K562 (cell line): ENCODE data around the gene GINS2. TPM values are rescaled to one million over a fixed set of nuclear protein-coding genes. Genes with fewer than 3 reads are reported as not detected.

ENCODE experiments used
- ATAC-seq: fragments of 200-7000 bp; cut with Tn5 transposase; 3 replicates; pipeline ENCODE4 v1.9.1; 2020; ENCODE audit warnings: moderate library complexity
- BruUV-seq: library from RNA; stranded (reverse); fragments of 400-500 nt; replicated peaks from 2 replicates; lab custom pipeline; 2021; lab: Mats Ljungman, UMichigan
- CTCF ChIA-PET: fragments of 300-600 bp; formaldehyde crosslinking; extraction: SDS; loops from one replicate; lab custom pipeline; 2021; ENCODE audit warnings: low intra/inter-chr PET ratio; lab: Yijun Ruan, JAX
- POLR2A ChIA-PET: fragments of 300-600, 350-650 bp; sonication (Branson Sonifier 250); formaldehyde crosslinking; extraction: SDS; loops from one replicate; lab custom pipeline; 2021; ENCODE audit warnings: antibody characterized with exemption, inconsistent platforms; lab: Yijun Ruan, JAX
- DNase-seq, 4 experiments: peaks; one replicate each; pipeline versions ENCODE4 v3.0.0 to v3.0.0-alpha.2; 2011 to 2018; ENCODE audit warnings: low spot score in 3 of 4, mixed read lengths in 3 of 4; ENCODE audit errors: extremely low read depth in 1 of 4
- FAIRE-seq: peaks from 2 replicates; lab custom pipeline; 2011; peaks lifted over from hg19 to GRCh38; lab: Jason Lieb, UNC
- H2AFZ ChIP-seq: 2 replicates; pipeline ENCODE4 v1.6.0; 2011; ENCODE audit warnings: low read depth, low read length, control low read depth, inconsistent platforms
- H3K27ac ChIP-seq: fragments of 200-600 bp; 3 replicates; pipeline ENCODE4 v1.8.0; 2011; ENCODE audit warnings: low read depth, mild to moderate bottlenecking, control low read depth, inconsistent platforms, low read length, moderate library complexity, mixed read lengths; ENCODE audit errors: extremely low read depth
- H3K27me3 ChIP-seq, 2 experiments: fragments of 300-600 bp in 1 of 2; 2 replicates in 1 of 2; 3 replicates in 1 of 2; pipeline versions ENCODE4 v1.6.0 to v1.8.0; 2011; ENCODE audit warnings: inconsistent platforms in 2 of 2, low read length in 2 of 2, mild to moderate bottlenecking in 1 of 2, mixed read lengths in 1 of 2, moderate library complexity in 1 of 2; ENCODE audit not compliant: control insufficient read depth in 2 of 2, insufficient read depth in 2 of 2
- H3K36me3 ChIP-seq: fragments of 300-600 bp; 3 replicates; pipeline ENCODE4 v1.8.0; 2011; ENCODE audit warnings: mild to moderate bottlenecking, low read length, inconsistent platforms; ENCODE audit not compliant: control insufficient read depth, insufficient read depth
- H3K4me1 ChIP-seq, 2 experiments: fragments of 200-600 bp in 1 of 2; replicated peaks in 1 of 2; 2 replicates in 1 of 2; 3 replicates in 1 of 2; pipeline versions ENCODE4 v1.5.1 to v1.8.0; 2011; ENCODE audit warnings: inconsistent platforms in 2 of 2, low read length in 2 of 2, mild to moderate bottlenecking in 1 of 2, mixed read lengths in 1 of 2, moderate library complexity in 1 of 2; ENCODE audit not compliant: control insufficient read depth in 2 of 2, insufficient read depth in 2 of 2
- H3K4me2 ChIP-seq: 2 replicates; pipeline ENCODE4 v1.6.1; 2011; ENCODE audit warnings: low read length, control low read depth, inconsistent platforms, mixed read lengths; ENCODE audit not compliant: insufficient read depth
- H3K4me3 ChIP-seq: fragments of 200-600 bp; sonication (generic), shearing (Covaris generic); 2 replicates; pipeline ENCODE4 v1.5.1; 2016; ENCODE audit warnings: control low read depth, inconsistent platforms
- H3K79me2 ChIP-seq: fragments of 200-600 bp; 3 replicates; pipeline ENCODE4 v1.8.0; 2011; ENCODE audit warnings: low read length, inconsistent platforms; ENCODE audit not compliant: control insufficient read depth, insufficient read depth
- H3K9ac ChIP-seq, 2 experiments: 2 replicates each; pipeline versions ENCODE4 v1.6.0 to v1.6.1; 2011; ENCODE audit warnings: low read depth in 2 of 2, low read length in 2 of 2, control low read depth in 1 of 2, inconsistent platforms in 1 of 2, mild to moderate bottlenecking in 1 of 2, mixed read lengths in 1 of 2; ENCODE audit not compliant: insufficient read depth in 1 of 2
- H3K9me1 ChIP-seq: one replicate; pipeline ENCODE4 v1.6.0; 2011; ENCODE audit warnings: inconsistent platforms, mild to moderate bottlenecking, low read length, moderate library complexity; ENCODE audit not compliant: control insufficient read depth, insufficient read depth
- H3K9me3 ChIP-seq: replicated peaks from 2 replicates; pipeline ENCODE4 v1.5.1; 2011; ENCODE audit warnings: low read depth, low read length, inconsistent platforms; ENCODE audit not compliant: control insufficient read depth, insufficient read depth
- H4K20me1 ChIP-seq: replicated peaks from 2 replicates; pipeline ENCODE4 v1.6.1; 2011; ENCODE audit warnings: low read length, inconsistent platforms, mixed read lengths; ENCODE audit not compliant: control insufficient read depth, insufficient read depth
- CHD1 ChIP-seq: fragments of 200-600 bp; sonication (generic); IDR thresholded peaks from one replicate; pipeline ENCODE4 v1.6.1; 2012; ENCODE audit warnings: mild to moderate bottlenecking, moderate library complexity, low read length, inconsistent platforms
- FOXM1 ChIP-seq, 2 experiments: fragments of 450-650 bp in 1 of 2; sonication (generic) in 1 of 2; formaldehyde crosslinking in 1 of 2; IDR thresholded peaks; 2 replicates each; pipeline versions ENCODE4 v1.6.1 to v1.9.0; 2017 to 2022; ENCODE audit warnings: low read depth in 2 of 2, mild to moderate bottlenecking in 2 of 2, missing genetic modification reagents in 1 of 2, moderate library complexity in 1 of 2
- KLF1 ChIP-seq: fragments of 450-650 bp; IDR thresholded peaks from 2 replicates; pipeline ENCODE4 v1.6.1; 2016; ENCODE audit warnings: missing genetic modification characterization, missing compliant biosample characterization
- POLR2AphosphoS2 ChIP-seq: IDR thresholded peaks from 2 replicates; pipeline ENCODE4 v1.6.1; 2012; ENCODE audit warnings: low read length, improper control_type of control experiment
- POLR2G ChIP-seq: fragments of 200-400 bp; formaldehyde crosslinking; IDR thresholded peaks from 2 replicates; pipeline ENCODE4 v1.6.1; 2017; ENCODE audit warnings: low read depth, mild to moderate bottlenecking, antibody characterized with exemption, low read length, moderate library complexity
- PTBP1 ChIP-seq: fragments of 200-400 bp; formaldehyde crosslinking; IDR thresholded peaks from 2 replicates; pipeline ENCODE4 v1.6.1; 2017; ENCODE audit warnings: low read depth, low read length
- RBFOX2 ChIP-seq: fragments of 200-400 bp; formaldehyde crosslinking; IDR thresholded peaks from 2 replicates; pipeline ENCODE4 v1.6.1; 2017; ENCODE audit warnings: low read depth, mild to moderate bottlenecking, low read length, moderate library complexity
- RBM22 ChIP-seq: fragments of 200-400 bp; formaldehyde crosslinking; IDR thresholded peaks from 2 replicates; pipeline ENCODE4 v1.6.1; 2018; ENCODE audit warnings: low read length, low read depth; ENCODE audit not compliant: poor library complexity, severe bottlenecking
- ZNF121 ChIP-seq: sonication (generic); formaldehyde crosslinking; conservative IDR thresholded peaks from 2 replicates; pipeline ENCODE4 v1.8.0; 2022; ENCODE audit warnings: missing genetic modification reagents
- ZNF324 ChIP-seq: fragments of 250-450 bp; sonication (Bioruptor Pico); IDR thresholded peaks from 2 replicates; pipeline ENCODE4 v1.4.0; 2020; ENCODE audit warnings: mild to moderate bottlenecking
- WGBS: fragments of 100-300 bp; shearing (Covaris generic); methylation state at CpG from one replicate; pipeline ENCODE4 v1.1.6; 2016; ENCODE audit warnings: low coverage, mixed read lengths; ENCODE audit not compliant: insufficient coverage; ENCODE audit errors: missing lambda C conversion rate; 5-methylcytosine and 5-hydroxymethylcytosine counted together
- in situ Hi-C: fragments of 300-500 bp; cut with MboI; formaldehyde crosslinking; loops from 4 replicates; pipeline ENCODE4 v1.15.0; 2018; ENCODE audit warnings: inconsistent platforms, mixed read lengths
- intact Hi-C: fragments of 100-400 bp; cut with micrococcal nuclease; formaldehyde crosslinking; loops from 2 replicates; pipeline ENCODE4 v1.14.2; 2022
- polyA plus RNA-seq, 8 experiments: library from polyadenylated mRNA; depleted of rRNA in 4 of 8; stranded (reverse) in 5 of 8; unstranded in 3 of 8; fragments of >200 nt; fragmentation: Nextera tagmentation in 2 of 8; fragmentation: Illumina TruSeq in 1 of 8; extraction: Ambion mirVana in 2 of 8; extraction: Trizol in 1 of 8; gene quantifications; 2 replicates each; pipeline versions ENCODE4 v1.2.1 to v1.2.3, GENCODE V29; 2011 to 2014; ENCODE audit warnings: inconsistent platforms in 1 of 8, missing spikeins in 1 of 8
- total RNA-seq, 7 experiments: library from RNA; depleted of rRNA in 6 of 7; stranded (reverse); fragments of >200 nt in 6 of 7; fragmentation: Illumina TruSeq in 2 of 7; extraction: Trizol in 2 of 7; gene quantifications; 2 replicates each; pipeline versions ENCODE4 v1.2.1 to v1.2.3, GENCODE V29; 2011 to 2021; ENCODE audit warnings: low replicate concordance in 1 of 7
- TF ChIP-seq, protein P1 (sequence below), 3 experiments: IDR thresholded peaks in 2 of 3; conservative IDR thresholded peaks in 1 of 3; 2 replicates each; pipeline ENCODE4 v1.5.1; 2011 to 2012; ENCODE audit warnings: low read length in 3 of 3, mild to moderate bottlenecking in 3 of 3, control low read depth in 2 of 3, improper control_type of control experiment in 1 of 3, inconsistent platforms in 1 of 3, low read depth in 1 of 3, mixed read lengths in 1 of 3, moderate library complexity in 1 of 3; ENCODE audit not compliant: insufficient read depth in 2 of 3

Gene GINS2
- total and polyA plus RNA-seq, 9 of the 15 experiments (the other 6 are each of a cell fraction or from before 2014, with no cell fraction given) = 40.4 to 76.2 (median 44.6) TPM

- intact Hi-C loops (no loop called here), in situ Hi-C loops (no loop called here)
- ChIA-PET POLR2A (interaction anchor here (0.5 to 0.6 kb wide), 2 partner anchors 27 to 635 kb away, joined by 3 read pairs; no protein-coding TSS in a partner anchor), CTCF (no interaction called here)
- Histone ChIP-seq H3K4me3 (no peak overlapping the region), H3K9me3 (no peaks in the 10 kb centered on the region), H3K79me2 (peaks cover 87% of the 10 kb centered on the region), H3K4me1 (peaks cover 0 to 88% of the 10 kb centered on the region in 2 experiments; a peak in 3 of 5 replicates), H3K4me2 (no peak overlapping the region), H2AFZ (no peak overlapping the region), H3K27me3 (no peaks in the 10 kb centered on the region), H4K20me1 (peaks cover 60% of the 10 kb centered on the region), H3K36me3 (peaks cover 96% of the 10 kb centered on the region), H3K9me1 (peaks cover 15% of the 10 kb centered on the region), H3K9ac (peak overlapping the region in 1 of 2 experiments; percentile 52; a peak in 1 of 4 replicates), H3K27ac (no peak overlapping the region)
- FAIRE-seq (no peak), ATAC-seq (no peak), DNase-seq (no peak)
- BruUV-seq = no TSS peak
- TF ChIP-seq, protein P1, sequence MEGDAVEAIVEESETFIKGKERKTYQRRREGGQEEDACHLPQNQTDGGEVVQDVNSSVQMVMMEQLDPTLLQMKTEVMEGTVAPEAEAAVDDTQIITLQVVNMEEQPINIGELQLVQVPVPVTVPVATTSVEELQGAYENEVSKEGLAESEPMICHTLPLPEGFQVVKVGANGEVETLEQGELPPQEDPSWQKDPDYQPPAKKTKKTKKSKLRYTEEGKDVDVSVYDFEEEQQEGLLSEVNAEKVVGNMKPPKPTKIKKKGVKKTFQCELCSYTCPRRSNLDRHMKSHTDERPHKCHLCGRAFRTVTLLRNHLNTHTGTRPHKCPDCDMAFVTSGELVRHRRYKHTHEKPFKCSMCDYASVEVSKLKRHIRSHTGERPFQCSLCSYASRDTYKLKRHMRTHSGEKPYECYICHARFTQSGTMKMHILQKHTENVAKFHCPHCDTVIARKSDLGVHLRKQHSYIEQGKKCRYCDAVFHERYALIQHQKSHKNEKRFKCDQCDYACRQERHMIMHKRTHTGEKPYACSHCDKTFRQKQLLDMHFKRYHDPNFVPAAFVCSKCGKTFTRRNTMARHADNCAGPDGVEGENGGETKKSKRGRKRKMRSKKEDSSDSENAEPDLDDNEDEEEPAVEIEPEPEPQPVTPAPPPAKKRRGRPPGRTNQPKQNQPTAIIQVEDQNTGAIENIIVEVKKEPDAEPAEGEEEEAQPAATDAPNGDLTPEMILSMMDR (IDR thresholded peaks at IDR 0.05 in 2 of 3, conservative IDR thresholded peaks at IDR 0.05 in 1 of 3; ENCODE audit: insufficient read depth in 2 of 3, low read depth in 1 of 3, low read length in 3 of 3) = 0 out of 6 replicates have a peak, but pooled peaks of 1 of the 3 experiments have one; percentile 14
- no peak for TF ChIP-seq ZNF121 (CRISPR knock-in tag)
- no peak for TF ChIP-seq FOXM1 (IDR thresholded peaks at IDR 0.05; ENCODE audit: low read depth)
- TF ChIP-seq FOXM1 (CRISPR knock-in tag; IDR thresholded peaks at IDR 0.05; ENCODE audit: low read depth) = no peak
- no peak for TF ChIP-seq KLF1 (tag)
- TF ChIP-seq CHD1 = no peak
- peak; percentile 72 for TF ChIP-seq POLR2G
- TF ChIP-seq RBM22 = peak; percentile 63
- TF ChIP-seq ZNF324 (CRISPR knock-in tag) = no peak
- peak; percentile 47; the same call in 1 of the 2 replicates for TF ChIP-seq RBFOX2
- TF ChIP-seq POLR2AphosphoS2 = 0 out of 2 replicates have a peak, but pooled peaks have one; percentile 24
- TF ChIP-seq PTBP1 = peak; percentile 11; the same call in 1 of the 2 replicates
- WGBS = 92% methylated on average over 14 of the region's 17 CpGs
These were observed 42.3 kb downstream of the GINS2 start for GRCh38 chr16:85646358-85646907.
